HG03571 (cell line): ENCODE measurements around the gene RTF2.

Source experiments
- ATAC-seq: cut with Tn5 transposase; IDR thresholded peaks from one replicate; pipeline ENCODE4 v1.9.1; 2021; ENCODE audit not compliant: unreplicated experiment

Gene RTF2, protein sequence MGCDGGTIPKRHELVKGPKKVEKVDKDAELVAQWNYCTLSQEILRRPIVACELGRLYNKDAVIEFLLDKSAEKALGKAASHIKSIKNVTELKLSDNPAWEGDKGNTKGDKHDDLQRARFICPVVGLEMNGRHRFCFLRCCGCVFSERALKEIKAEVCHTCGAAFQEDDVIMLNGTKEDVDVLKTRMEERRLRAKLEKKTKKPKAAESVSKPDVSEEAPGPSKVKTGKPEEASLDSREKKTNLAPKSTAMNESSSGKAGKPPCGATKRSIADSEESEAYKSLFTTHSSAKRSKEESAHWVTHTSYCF

GRCh38 chr20:56468316-56469076, at the start of gene RTF2:
TSS of gene RTF2 (plus strand) at chr20:56468627. CDS start at chr20:56468698, 71 bp downstream.
- peak; percentile 98 for ATAC-seq

GRCh38 chr20:56420028-56420427, 48.4 kb upstream of the RTF2 start:
- no peak for ATAC-seq

GRCh38 chr20:56420940-56421688, 47.3 kb upstream of the RTF2 start:
- ATAC-seq, result no peak

DNA sequence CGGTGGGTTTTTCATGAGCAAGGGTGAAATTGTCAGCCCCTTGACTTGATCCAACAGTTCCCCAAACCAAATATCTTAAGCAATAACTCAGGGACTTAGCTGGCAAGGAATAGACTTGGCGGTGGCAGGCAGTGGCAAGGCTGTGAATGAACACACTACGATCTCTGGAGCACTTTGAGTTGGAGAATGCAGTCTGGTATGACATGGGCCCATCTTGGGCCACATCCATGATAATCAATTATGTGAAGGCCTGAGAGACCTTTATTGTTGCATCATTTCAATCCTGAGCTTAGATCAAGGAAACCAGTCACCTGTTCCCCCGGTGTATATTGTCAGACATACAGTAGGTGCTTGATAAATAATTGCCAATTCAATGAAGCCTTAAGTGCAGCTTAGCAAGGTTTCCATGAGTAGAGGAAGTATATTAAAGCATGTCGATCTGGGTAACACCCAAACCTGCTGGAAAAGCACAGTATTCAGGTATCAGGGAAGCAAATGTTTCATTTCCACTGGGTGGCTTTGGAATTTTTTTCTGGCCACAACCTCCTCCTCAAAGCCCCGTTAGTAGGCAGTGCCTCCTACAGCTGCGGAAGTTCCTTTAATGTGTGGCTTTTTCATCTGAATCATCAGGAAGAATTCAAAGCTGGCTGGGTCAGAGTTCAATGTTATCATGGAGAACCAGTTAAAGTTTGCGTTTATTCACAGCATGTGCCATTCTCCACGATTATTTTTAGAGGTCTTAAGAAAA, 46.2 kb upstream of the RTF2 start:
- no peak for ATAC-seq

GRCh38 chr20:56422824-56423189, 45.6 kb upstream of the RTF2 start:
- ATAC-seq, result no peak

DNA sequence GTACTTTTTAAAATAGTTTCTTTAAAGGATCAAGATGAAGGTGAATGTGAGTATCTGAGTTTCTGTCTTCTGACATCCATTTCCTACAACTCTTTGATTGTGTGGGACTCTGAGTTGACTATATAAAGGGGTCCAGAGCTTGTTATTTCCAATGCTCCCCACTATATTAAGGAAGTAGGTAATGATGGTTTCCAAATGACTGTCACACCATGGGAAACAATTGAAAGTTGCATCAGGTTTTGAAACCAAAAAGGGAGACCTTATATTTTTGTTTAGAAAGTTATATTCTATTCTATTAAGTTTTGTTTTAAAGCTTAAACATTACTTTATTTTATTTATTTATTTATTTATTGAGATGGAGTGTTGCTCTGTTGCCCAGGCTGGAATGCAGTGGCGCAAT, 45.2 kb upstream of the RTF2 start:
- ATAC-seq, result no peak

GRCh38 chr20:56423886-56424285, 44.5 kb upstream of the RTF2 start:
- ATAC-seq, result no peak

GRCh38 chr20:56424931-56425330, 43.5 kb upstream of the RTF2 start:
- no peak for ATAC-seq

DNA sequence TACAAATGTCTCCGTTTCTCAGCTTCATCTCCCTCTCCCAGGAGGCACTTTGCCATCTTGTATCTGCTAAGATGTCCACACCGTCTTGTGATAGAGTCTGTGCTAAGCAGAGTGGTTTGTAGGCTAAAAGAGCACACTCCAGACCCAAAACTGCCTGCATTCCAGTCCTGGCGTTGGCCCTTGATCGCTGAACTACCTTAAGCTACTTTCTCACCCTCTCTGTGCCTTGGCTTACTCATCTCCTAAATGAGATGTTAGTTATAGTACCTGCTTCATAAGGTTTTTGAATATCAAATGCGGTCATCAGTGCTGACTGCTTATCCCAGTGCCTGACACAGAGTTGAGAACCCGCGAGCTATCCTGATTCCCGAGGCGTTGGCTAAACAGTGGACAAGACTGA, 42.4 kb upstream of the RTF2 start:
- no peak for ATAC-seq

DNA sequence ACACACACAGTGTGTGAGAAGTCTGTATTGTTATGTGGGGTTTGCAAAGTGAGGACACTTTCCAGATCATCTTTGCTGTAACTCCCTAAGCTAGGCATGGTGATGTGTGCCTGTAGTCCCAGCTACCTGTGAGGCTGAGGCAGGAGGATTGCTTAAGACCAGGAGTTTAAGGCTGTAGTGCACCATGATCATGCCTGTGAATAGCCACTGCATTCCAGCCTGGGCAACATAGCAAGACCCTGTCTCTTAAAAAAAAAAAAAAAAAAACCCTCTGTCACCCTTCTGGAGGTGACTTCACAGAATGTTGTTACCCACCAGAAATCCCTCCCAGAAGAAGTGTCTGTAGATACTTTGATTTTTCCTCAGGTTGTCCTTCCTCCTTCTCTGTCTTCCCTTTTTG, 41.5 kb upstream of the RTF2 start:
- ATAC-seq, result no peak

DNA sequence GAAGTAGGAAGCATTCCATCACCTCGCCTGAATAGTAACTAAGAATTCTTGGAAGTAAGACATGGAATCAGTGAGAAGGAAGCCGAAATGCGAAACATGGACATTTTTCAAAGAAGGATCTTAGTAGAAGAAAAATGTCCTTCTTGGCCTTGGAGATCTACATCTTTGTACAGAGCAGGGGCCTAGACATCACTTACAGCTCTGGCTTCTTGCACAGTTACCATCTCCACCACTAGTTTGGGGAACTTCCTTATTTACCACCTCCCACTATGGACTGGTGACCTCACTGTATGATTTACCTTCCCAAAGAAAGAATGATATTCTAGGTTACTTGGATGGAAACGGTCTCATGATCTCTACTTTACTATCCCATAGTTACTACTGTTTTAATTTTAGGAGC, 40.6 kb upstream of the RTF2 start:
- ATAC-seq, result no peak

- no peak for ATAC-seq
Measured at GRCh38 chr20:56428410-56428809, 40.0 kb upstream of the RTF2 start.

DNA sequence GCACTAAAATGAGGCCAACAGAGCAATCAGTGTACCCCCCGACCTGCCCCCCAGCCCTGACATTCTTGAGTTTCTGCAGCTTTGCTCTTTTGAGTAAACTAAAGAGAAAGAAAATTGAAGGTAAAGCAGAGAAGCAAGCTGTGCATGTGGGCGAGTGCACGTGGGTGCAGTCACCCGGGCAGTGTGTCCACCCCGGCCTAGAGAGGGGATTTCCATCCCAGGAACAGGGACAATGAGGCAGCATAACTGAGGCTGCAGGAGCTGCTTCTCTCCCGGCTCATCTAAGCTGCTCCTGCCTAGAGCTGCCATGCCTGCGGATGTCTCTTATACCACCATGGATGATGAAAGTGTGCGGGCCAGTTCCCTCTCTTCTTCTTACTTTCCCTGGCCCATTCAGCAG, 39.5 kb upstream of the RTF2 start:
- no peak for ATAC-seq

DNA sequence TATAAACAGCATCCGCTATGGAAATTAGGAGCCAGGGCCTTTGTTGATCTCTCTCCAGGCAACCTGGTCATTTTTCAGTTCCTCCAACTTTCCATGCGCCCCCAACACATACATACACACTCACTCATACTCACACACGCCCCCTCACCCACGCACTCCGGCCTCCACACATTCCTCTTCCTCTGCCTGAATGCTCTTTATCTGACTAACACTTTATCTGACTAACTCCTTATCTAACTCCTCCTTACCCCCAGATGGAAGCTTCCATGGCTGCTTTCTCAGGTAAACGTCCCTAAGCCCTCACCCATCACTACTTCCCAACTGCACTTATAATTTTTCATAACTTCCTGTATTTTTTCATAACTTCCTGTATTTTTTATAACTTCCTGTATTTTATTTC, 38.9 kb upstream of the RTF2 start:
- no peak for ATAC-seq

GRCh38 chr20:56429941-56430340, 38.5 kb upstream of the RTF2 start:
- ATAC-seq, result no peak

- ATAC-seq, result no peak
Measured at GRCh38 chr20:56430461-56430860, 38.0 kb upstream of the RTF2 start.

GRCh38 chr20:56430957-56431356, 37.5 kb upstream of the RTF2 start:
- no peak for ATAC-seq

GRCh38 chr20:56431471-56431870, 37.0 kb upstream of the RTF2 start:
- ATAC-seq, result no peak

DNA sequence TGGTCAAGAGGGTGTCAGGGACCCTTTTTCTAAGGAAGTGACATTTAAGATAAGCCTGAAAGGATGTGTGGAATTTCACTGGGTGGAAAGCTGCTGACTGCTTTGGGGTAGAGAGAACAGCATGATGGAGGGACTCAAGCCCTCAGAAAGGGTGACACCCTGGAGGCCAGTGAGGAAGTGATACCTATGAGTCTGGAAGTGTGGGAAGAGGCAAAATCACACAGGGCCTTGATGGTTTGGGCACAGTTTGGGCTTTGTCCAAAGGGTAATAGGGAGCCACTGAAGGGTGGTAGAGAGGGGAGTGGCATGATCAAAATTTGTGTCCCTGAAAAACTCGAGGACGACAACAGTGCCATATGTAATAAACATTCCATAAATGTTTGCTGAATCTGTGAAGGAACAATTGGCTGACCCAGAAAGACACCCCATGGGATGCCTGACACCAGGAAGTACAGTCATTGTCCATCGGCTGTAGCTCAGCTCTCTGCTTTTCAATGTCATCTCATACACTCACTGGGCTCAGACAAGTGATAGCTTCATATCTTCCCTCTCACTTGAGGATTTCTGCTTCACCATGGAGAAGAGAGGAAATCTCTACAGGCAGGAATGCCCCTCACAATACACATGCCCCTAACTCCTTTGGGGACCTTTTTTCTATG, 35.1 kb upstream of the RTF2 start:
- ATAC-seq, result no peak

DNA sequence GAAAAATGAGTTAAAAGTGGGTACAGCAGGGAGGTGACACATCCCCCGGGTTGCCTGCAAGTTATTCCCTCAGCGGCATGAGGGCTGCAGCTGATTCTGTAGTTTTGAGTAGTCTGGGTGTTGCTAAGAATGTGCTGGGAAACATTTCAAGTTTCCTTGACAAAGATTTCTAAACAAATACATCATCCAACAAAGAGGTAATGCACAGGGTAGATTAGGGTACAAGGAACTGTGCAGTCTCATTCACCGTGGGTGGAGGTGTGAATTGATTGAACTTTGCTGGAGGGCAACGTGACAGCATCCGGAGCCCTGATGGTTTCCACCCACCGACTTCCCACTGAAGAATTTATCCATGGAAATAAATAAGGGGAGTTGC, 34.6 kb upstream of the RTF2 start:
- ATAC-seq, result no peak
